ENCODE measurements around the gene GRPEL1.

DNA sequence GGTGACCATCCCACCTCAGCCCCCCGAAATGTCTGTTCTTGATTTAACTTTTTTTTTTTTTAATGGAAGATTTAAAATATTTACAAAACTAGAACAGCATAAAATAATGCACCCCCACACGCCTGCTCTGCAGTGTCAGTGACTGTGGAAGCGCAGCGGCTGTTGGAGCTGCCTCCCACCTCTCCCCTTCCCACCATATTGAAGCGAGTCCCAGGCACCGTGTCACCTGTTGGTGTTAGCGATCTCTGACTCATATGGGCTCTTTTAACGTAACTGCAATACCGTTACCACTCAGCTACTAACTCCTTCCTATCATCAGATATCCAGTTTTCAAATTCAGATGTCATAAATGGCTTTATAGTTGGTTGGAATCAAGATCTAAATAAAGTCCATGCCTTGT is 41.8 kb downstream of the GRPEL1 start:
- TF ChIP-seq CTCF (IDR thresholded peaks at IDR 0.05) (no peak), POLR2A (IDR thresholded peaks at IDR 0.05; ENCODE audit: low read depth) (no peak), POLR2AphosphoS5 (IDR thresholded peaks at IDR 0.05) (no peak)
